DOHH2 (cell line): Measurements from ENCODE around the gene TMPRSS4.

Source experiments
- CTCF ChIP-seq: fragments of 200-600 bp; sonication (generic); IDR thresholded peaks from one replicate; pipeline ENCODE4 v1.5.1; 2014; ENCODE audit warnings: antibody characterized with exemption, mild to moderate bottlenecking, low read depth, low read length; ENCODE audit not compliant: poor library complexity, severe bottlenecking
- EZH2phosphoT487 ChIP-seq: fragments of 200-600 bp; sonication (generic); IDR thresholded peaks from 2 replicates; pipeline ENCODE4 v1.6.1; 2017; ENCODE audit warnings: borderline replicate concordance, mild to moderate bottlenecking, antibody characterized with exemption, low read length, moderate library complexity, mixed read lengths

DNA sequence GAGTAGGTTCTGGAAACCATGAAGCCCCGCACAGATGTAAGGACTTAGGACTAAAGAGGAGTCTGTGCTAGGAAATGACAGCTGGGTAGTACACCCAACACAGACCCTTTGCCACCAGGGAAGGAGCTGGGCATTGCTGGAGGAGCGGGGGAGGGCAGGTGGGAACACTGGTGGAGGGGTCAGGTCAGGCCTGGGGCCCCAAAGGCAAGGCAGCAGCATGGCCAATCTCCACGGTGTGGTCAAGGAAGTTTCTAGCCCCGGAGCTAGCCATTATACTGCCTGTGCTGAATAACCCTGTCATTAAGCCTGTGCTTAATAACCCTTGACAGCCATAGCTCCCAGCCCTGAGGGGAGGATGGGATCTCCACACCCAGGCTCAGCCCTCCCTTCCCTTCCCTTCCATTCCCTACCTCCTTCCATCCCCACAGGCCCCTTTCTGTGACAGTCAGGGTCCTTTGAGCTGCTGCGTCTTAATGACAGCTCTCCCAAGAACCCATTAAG lies 2.1 kb downstream of the TMPRSS4 start:
- TF ChIP-seq EZH2phosphoT487 (no peak), CTCF (no peak)
